Measurements from ENCODE around the gene OSBPL2. TPM values are rescaled to one million over a fixed set of nuclear protein-coding genes. Genes with fewer than 3 reads are reported as not detected.

Gene OSBPL2
- total and polyA plus RNA-seq, 9 of the 15 experiments (the other 6 are each of a cell fraction or from before 2014, with no cell fraction given): 2.5 to 25.6 (median 14.1) TPM

- no peak for TF ChIP-seq MGA (IDR thresholded peaks at IDR 0.05)
- no peak for TF ChIP-seq XRCC3 (IDR thresholded peaks at IDR 0.05)
- TF ChIP-seq SLC30A9 (CRISPR knock-in tag; IDR thresholded peaks at IDR 0.05): no peak
- TF ChIP-seq ZNF277 (CRISPR knock-in tag; IDR thresholded peaks at IDR 0.05; ENCODE audit: borderline replicate concordance): no peak
- no peak for TF ChIP-seq HDAC8 (tag; IDR thresholded peaks at IDR 0.05)
- TF ChIP-seq KLF1 (tag; IDR thresholded peaks at IDR 0.05): no peak
- no peak for TF ChIP-seq BRD9 (IDR thresholded peaks at IDR 0.05; ENCODE audit: low read depth, partially characterized antibody)
- no peak for TF ChIP-seq KLF10 (CRISPR knock-in tag; IDR thresholded peaks at IDR 0.05)
- TF ChIP-seq POLR2G (IDR thresholded peaks at IDR 0.05; ENCODE audit: low read depth, low read length): peak; percentile 15; the same call in 1 of the 2 replicates
- TF ChIP-seq RBFOX2 (IDR thresholded peaks at IDR 0.05; ENCODE audit: low read depth, low read length): 0 out of 2 replicates have a peak, but pooled peaks have one; percentile 6
- TF ChIP-seq BHLHE40 (IDR thresholded peaks at IDR 0.05; ENCODE audit: low read length): no peak
- TF ChIP-seq PTBP1 (IDR thresholded peaks at IDR 0.05; ENCODE audit: low read depth, low read length): no peak
- TF ChIP-seq ZBTB33 (CRISPR knock-in tag; IDR thresholded peaks at IDR 0.05): no peak
These were observed 88.8 kb downstream of the OSBPL2 start (continued) for GRCh38 chr20:62326959-62327725.

Data from K562 (cell line).